H9 (cell line): ENCODE data around the gene ADORA2B. TPM values are rescaled to one million over a fixed set of nuclear protein-coding genes. Genes with fewer than 3 reads are reported as not detected.

ENCODE experiments used
- DNase-seq: peaks from one replicate; pipeline ENCODE4 v3.0.0-alpha.2; 2017
- H2AFZ ChIP-seq: one replicate; pipeline ENCODE4 v1.6.1; 2013; ENCODE audit warnings: mild to moderate bottlenecking, low read length, control low read depth, moderate library complexity
- H2AK5ac ChIP-seq: 2 replicates; pipeline ENCODE4 v1.6.1; 2013; ENCODE audit warnings: low read length, control low read depth, mixed read lengths; ENCODE audit not compliant: insufficient read length
- H2BK120ac ChIP-seq: one replicate; pipeline ENCODE4 v1.6.1; 2013; ENCODE audit warnings: low read depth, mild to moderate bottlenecking, low read length, control low read depth, inconsistent platforms; ENCODE audit not compliant: poor library complexity, severe bottlenecking
- H2BK12ac ChIP-seq: 2 replicates; pipeline ENCODE4 v1.6.1; 2013; ENCODE audit warnings: low read length, control low read depth, mixed read lengths, low read depth; ENCODE audit not compliant: insufficient read length
- H2BK15ac ChIP-seq: 2 replicates; pipeline ENCODE4 v1.6.1; 2013; ENCODE audit warnings: low read depth, low read length, control low read depth
- H2BK20ac ChIP-seq: one replicate; pipeline ENCODE4 v1.6.1; 2013; ENCODE audit warnings: low read depth, mild to moderate bottlenecking, low read length, control low read depth, inconsistent platforms; ENCODE audit not compliant: poor library complexity, severe bottlenecking
- H2BK5ac ChIP-seq: 2 replicates; pipeline ENCODE4 v1.6.1; 2013; ENCODE audit warnings: low read length, control low read depth, mixed read lengths; ENCODE audit not compliant: insufficient read length
- H3K14ac ChIP-seq: 2 replicates; pipeline ENCODE4 v1.6.1; 2013; ENCODE audit warnings: low read length, control low read depth; ENCODE audit not compliant: insufficient read depth
- H3K18ac ChIP-seq: 2 replicates; pipeline ENCODE4 v1.6.1; 2013; ENCODE audit warnings: low read depth, mild to moderate bottlenecking, mixed read lengths, low read length, control low read depth; ENCODE audit not compliant: insufficient read length
- H3K23ac ChIP-seq: 2 replicates; pipeline ENCODE4 v1.6.1; 2013; ENCODE audit warnings: low read length, control low read depth, mixed read lengths, low read depth; ENCODE audit not compliant: insufficient read length
- H3K23me2 ChIP-seq: 2 replicates; pipeline ENCODE4 v1.6.1; 2013; ENCODE audit warnings: low read depth, mild to moderate bottlenecking, mixed read lengths, low read length, control low read depth; ENCODE audit not compliant: insufficient read length, poor library complexity, severe bottlenecking
- H3K27ac ChIP-seq: 2 replicates; pipeline ENCODE4 v1.5.1; 2013; ENCODE audit warnings: low read length, control low read depth, mixed read lengths, low read depth; ENCODE audit not compliant: insufficient read length
- H3K27me3 ChIP-seq: 2 replicates; pipeline ENCODE4 v1.6.1; 2013; ENCODE audit warnings: low read length, control low read depth, inconsistent platforms; ENCODE audit not compliant: insufficient read depth
- H3K4ac ChIP-seq: 2 replicates; pipeline ENCODE4 v1.6.1; 2013; ENCODE audit warnings: low read depth, mild to moderate bottlenecking, control low read depth, inconsistent platforms, low read length, moderate library complexity
- H3K4me1 ChIP-seq: 2 replicates; pipeline ENCODE4 v1.6.1; 2013; ENCODE audit warnings: low read length, control low read depth, inconsistent platforms; ENCODE audit not compliant: insufficient read depth
- H3K4me2 ChIP-seq: 2 replicates; pipeline ENCODE4 v1.6.1; 2013; ENCODE audit warnings: low read length, control low read depth, mixed read lengths; ENCODE audit not compliant: insufficient read length, insufficient read depth
- H3K56ac ChIP-seq: 2 replicates; pipeline ENCODE4 v1.6.1; 2013; ENCODE audit warnings: low read depth, mild to moderate bottlenecking, mixed read lengths, low read length, control low read depth; ENCODE audit not compliant: insufficient read length
- H3K79me1 ChIP-seq: 2 replicates; pipeline ENCODE4 v1.6.1; 2013; ENCODE audit warnings: low read depth, mild to moderate bottlenecking, moderate library complexity, low read length, control low read depth, inconsistent platforms; ENCODE audit not compliant: insufficient read depth, poor library complexity, severe bottlenecking
- H3K79me2 ChIP-seq: 2 replicates; pipeline ENCODE4 v1.6.1; 2013; ENCODE audit warnings: low read length, control low read depth, inconsistent platforms; ENCODE audit not compliant: insufficient read depth
- H3K9ac ChIP-seq: 2 replicates; pipeline ENCODE4 v1.6.1; 2013; ENCODE audit warnings: low read length, control low read depth, mixed read lengths; ENCODE audit not compliant: insufficient read length; ENCODE audit errors: extremely low read depth
- H3K9me3 ChIP-seq: one replicate; pipeline ENCODE4 v1.6.1; 2013; ENCODE audit warnings: low read depth, low read length, inconsistent platforms; ENCODE audit not compliant: control insufficient read depth
- H3T11ph ChIP-seq: one replicate; pipeline ENCODE4 v1.6.1; 2013; ENCODE audit warnings: mild to moderate bottlenecking, low read length, control low read depth, inconsistent platforms
- H4K20me1 ChIP-seq: one replicate; pipeline ENCODE4 v1.6.1; 2013; ENCODE audit not compliant: control insufficient read depth, insufficient read length, insufficient read depth
- H4K5ac ChIP-seq: 2 replicates; pipeline ENCODE4 v1.6.1; 2013; ENCODE audit warnings: low read depth, mild to moderate bottlenecking, mixed read lengths, low read length, control low read depth; ENCODE audit not compliant: insufficient read length
- H4K8ac ChIP-seq: replicated peaks from 2 replicates; pipeline ENCODE4 v1.6.1; 2013; ENCODE audit warnings: low read length, control low read depth, mixed read lengths, low read depth; ENCODE audit not compliant: insufficient read length
- H4K91ac ChIP-seq: 2 replicates; pipeline ENCODE4 v1.6.1; 2013; ENCODE audit warnings: low read depth, mild to moderate bottlenecking, moderate library complexity, mixed read lengths, low read length, control low read depth; ENCODE audit not compliant: insufficient read length
- H3K27ac Mint-ChIP-seq, 3 experiments: 2 replicates in 2 of 3; 3 replicates in 1 of 3; pipeline ENCODE4 v1.8.0; 2020 to 2021; ENCODE audit warnings: mixed read lengths in 3 of 3, mild to moderate bottlenecking in 1 of 3, moderate library complexity in 1 of 3
- H3K27me3 Mint-ChIP-seq: 2 replicates; pipeline ENCODE4 v1.8.0; 2021; ENCODE audit warnings: low read depth, mild to moderate bottlenecking, moderate library complexity, mixed read lengths
- H3K36me3 Mint-ChIP-seq, 3 experiments: 2 replicates in 2 of 3; 3 replicates in 1 of 3; pipeline ENCODE4 v1.8.0; 2020 to 2021; ENCODE audit warnings: low read depth in 3 of 3, mixed read lengths in 3 of 3; ENCODE audit not compliant: insufficient read depth in 1 of 3
- H3K4me1 Mint-ChIP-seq, 2 experiments: 2 replicates each; pipeline ENCODE4 v1.8.0; 2020; ENCODE audit warnings: mixed read lengths in 2 of 2
- H3K4me3 Mint-ChIP-seq, 2 experiments: 2 replicates in 1 of 2; 3 replicates in 1 of 2; pipeline ENCODE4 v1.8.0; 2020 to 2021; ENCODE audit warnings: mild to moderate bottlenecking in 2 of 2, mixed read lengths in 2 of 2, moderate library complexity in 1 of 2
- H3K9me3 Mint-ChIP-seq, 2 experiments: 2 replicates in 1 of 2; 3 replicates in 1 of 2; pipeline ENCODE4 v1.8.0; 2020; ENCODE audit warnings: mild to moderate bottlenecking in 2 of 2, mixed read lengths in 2 of 2, moderate library complexity in 1 of 2
- CTCF ChIP-seq: fragments of 200-600 bp; sonication (generic); conservative IDR thresholded peaks from 3 replicates; pipeline ENCODE4 v1.8.0; 2021; ENCODE audit warnings: antibody characterized with exemption, mild to moderate bottlenecking
- WGBS: extraction: QIAGEN DNeasy Blood & Tissue Kit; methylation state at CpG from one replicate; pipeline ENCODE4 v1.1.7; 2013; ENCODE audit warnings: missing lambda C conversion rate, low lambda C conversion rate, mixed read lengths; ENCODE audit not compliant: insufficient read length; ENCODE audit errors: extremely low coverage; 5-methylcytosine and 5-hydroxymethylcytosine counted together
- total RNA-seq: library from RNA; stranded (reverse); gene quantifications from 2 replicates; pipeline ENCODE4 v1.2.1, GENCODE V29; 2021

Gene ADORA2B
- total RNA-seq, 1 experiment from 2014 or later = 3.1 TPM

GRCh38 chr17:15946611-15947120 is 1.7 kb downstream of the ADORA2B start:
- peaks cover 0 to 4% (median 0%) of the 10 kb centered on the region in 3 experiments; a peak in 3 of 7 replicates for H3K36me3 Mint-ChIP-seq

More at GRCh38 chr17:15946611-15947120, 1.7 kb downstream of the ADORA2B start:
- H3K9me3 ChIP-seq = no peaks in the 10 kb centered on the region
- peak overlapping the region; percentile 55 to 82; a peak in 3 of 5 replicates for H3K4me3 Mint-ChIP-seq
- no peak for DNase-seq
- H3K18ac ChIP-seq = no peak overlapping the region
- H3K56ac ChIP-seq = no peak overlapping the region
- H3K4ac ChIP-seq = no peak overlapping the region
- no peaks in the 10 kb centered on the region for H3K4me1 ChIP-seq
- H3K23me2 ChIP-seq = peaks cover 15% of the 10 kb centered on the region
- no peak overlapping the region for H3K27ac ChIP-seq
- TF ChIP-seq CTCF = no peak
- H2BK12ac ChIP-seq = no peak overlapping the region
- no peak overlapping the region for H4K91ac ChIP-seq
- H3K27me3 Mint-ChIP-seq = peaks cover 48% of the 10 kb centered on the region
- peaks cover 15% of the 10 kb centered on the region; the same call in 1 of the 2 replicates for H3K27me3 ChIP-seq
- H3T11ph ChIP-seq = no peak overlapping the region
- H4K8ac ChIP-seq = no peak overlapping the region
- H3K27ac Mint-ChIP-seq = no peak overlapping the region
- H3K9me3 Mint-ChIP-seq = peaks cover 0 to 6% of the 10 kb centered on the region in 2 experiments; a peak in 2 of 5 replicates
- H3K14ac ChIP-seq = no peak overlapping the region
- no peak overlapping the region for H3K23ac ChIP-seq
- H4K20me1 ChIP-seq = no peaks in the 10 kb centered on the region
- peaks cover 13% of the 10 kb centered on the region in 2 experiments; a peak in 3 of 4 replicates for H3K4me1 Mint-ChIP-seq
- H2AK5ac ChIP-seq = no peak overlapping the region
- no peak overlapping the region for H2BK15ac ChIP-seq
- no peak overlapping the region for H2BK20ac ChIP-seq
- H3K4me2 ChIP-seq = no peak overlapping the region
- no peak overlapping the region for H2BK120ac ChIP-seq
- no CpG with 5 or more reads among the region's 9 CpGs for WGBS
- H3K79me1 ChIP-seq = no peaks in the 10 kb centered on the region
- H2AFZ ChIP-seq = no peak overlapping the region
- no peak overlapping the region for H2BK5ac ChIP-seq
- H3K79me2 ChIP-seq = no peaks in the 10 kb centered on the region
- H3K9ac ChIP-seq = no peak overlapping the region
- no peak overlapping the region for H4K5ac ChIP-seq
